Measurements from ENCODE around the gene MCUB.
"Not testable (repeated sequence)": the region's sequence is repeated elsewhere in the genome, so short reads cannot be mapped to it uniquely, and the experiment has no call there.

MCUB gene

DNA sequence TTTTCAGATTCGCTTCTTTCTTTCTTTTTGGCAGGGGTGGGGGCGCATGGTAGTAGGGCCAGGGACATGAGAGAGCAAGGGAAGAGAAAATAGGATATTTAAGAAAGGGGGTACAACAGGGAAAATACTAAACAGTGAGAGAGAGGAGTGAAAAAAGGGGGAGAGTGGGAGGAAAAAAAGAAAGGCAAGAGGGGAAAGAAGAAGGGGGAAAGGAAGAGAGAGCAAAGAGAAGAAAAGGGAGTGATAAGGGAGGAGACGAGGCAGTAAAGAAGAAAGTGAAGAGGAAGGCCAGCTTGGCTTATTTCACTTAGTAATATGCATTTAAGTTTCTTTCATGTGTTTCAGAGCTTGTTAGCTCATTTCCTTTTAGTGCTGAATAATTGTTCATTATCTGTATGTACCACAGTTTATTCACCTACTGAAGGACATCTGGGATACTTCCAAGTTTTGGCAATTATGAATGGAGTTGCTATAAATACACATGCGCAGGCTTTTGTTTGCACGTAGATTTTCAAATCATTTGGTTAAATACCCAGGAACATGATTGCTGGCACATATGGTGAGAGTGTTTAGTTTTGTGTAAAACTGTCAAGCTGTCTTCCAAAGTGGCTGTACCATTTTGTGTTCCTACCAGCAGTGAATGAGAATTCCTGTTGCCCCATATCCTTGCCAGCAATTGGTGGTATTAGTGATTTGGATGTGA, 105.9 kb downstream of the MCUB start:
- Histone ChIP-seq H3K4me1 (ENCODE audit: insufficient read depth, insufficient read length) (no peaks in the 10 kb centered on the region), H3K4me3 (ENCODE audit: insufficient read length, low read depth) (no peak overlapping the region), H3K9ac (ENCODE audit: insufficient read length, low read depth) (no peak overlapping the region), H3K36me3 (ENCODE audit: insufficient read depth, insufficient read length, low read length) (no peaks in the 10 kb centered on the region), H3K9me3 (ENCODE audit: insufficient read depth, low read length) (no peaks in the 10 kb centered on the region), H3K27me3 (ENCODE audit: insufficient read depth, insufficient read length) (no peaks in the 10 kb centered on the region)
- no peak for DNase-seq (ENCODE audit: low read depth, low spot score)
- TF ChIP-seq ZNF274 (IDR thresholded peaks at IDR 0.05; ENCODE audit: low read depth, low read length) (no peak), YY1 (IDR thresholded peaks at IDR 0.05; ENCODE audit: insufficient read depth, insufficient read length) (no peak), SUZ12 (IDR thresholded peaks at IDR 0.05; ENCODE audit: extremely low read depth, insufficient read depth, insufficient read length) (no peak)

DNA sequence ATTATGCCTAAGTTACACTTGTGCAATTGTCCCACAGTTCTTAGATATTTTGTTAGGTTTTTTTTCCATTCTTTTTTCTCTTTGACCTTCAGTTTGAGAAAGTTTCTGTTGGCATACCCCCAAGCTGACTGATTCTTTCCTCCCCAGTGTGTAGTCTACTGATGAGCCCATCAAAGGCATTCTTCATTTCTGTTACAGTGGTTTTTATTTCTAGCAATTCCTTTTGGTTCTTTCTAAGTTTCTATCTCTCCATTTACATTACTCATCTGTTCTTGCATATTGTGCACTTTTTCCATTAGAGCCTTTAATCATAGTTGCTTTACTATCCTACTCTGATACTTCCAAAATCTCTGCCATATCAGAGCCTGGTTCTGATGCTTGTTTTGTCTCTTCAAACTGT, 111.3 kb downstream of the MCUB start:
- Histone ChIP-seq H3K4me3 (ENCODE audit: insufficient read length, low read depth) (no peak overlapping the region), H3K4me1 (ENCODE audit: insufficient read depth, insufficient read length) (no peaks in the 10 kb centered on the region), H3K9ac (ENCODE audit: insufficient read length, low read depth) (no peak overlapping the region), H3K36me3 (ENCODE audit: insufficient read depth, insufficient read length, low read length) (no peaks in the 10 kb centered on the region), H3K27me3 (ENCODE audit: insufficient read depth, insufficient read length) (no peaks in the 10 kb centered on the region), H3K9me3 (ENCODE audit: insufficient read depth, low read length) (no peaks in the 10 kb centered on the region)
- no peak for TF ChIP-seq ZNF274 (IDR thresholded peaks at IDR 0.05; ENCODE audit: low read depth, low read length)
- no peak for TF ChIP-seq YY1 (IDR thresholded peaks at IDR 0.05; ENCODE audit: insufficient read depth, insufficient read length)
- no peak for TF ChIP-seq SUZ12 (IDR thresholded peaks at IDR 0.05; ENCODE audit: extremely low read depth, insufficient read depth, insufficient read length)
- DNase-seq (ENCODE audit: low read depth, low spot score) = no peak

DNA sequence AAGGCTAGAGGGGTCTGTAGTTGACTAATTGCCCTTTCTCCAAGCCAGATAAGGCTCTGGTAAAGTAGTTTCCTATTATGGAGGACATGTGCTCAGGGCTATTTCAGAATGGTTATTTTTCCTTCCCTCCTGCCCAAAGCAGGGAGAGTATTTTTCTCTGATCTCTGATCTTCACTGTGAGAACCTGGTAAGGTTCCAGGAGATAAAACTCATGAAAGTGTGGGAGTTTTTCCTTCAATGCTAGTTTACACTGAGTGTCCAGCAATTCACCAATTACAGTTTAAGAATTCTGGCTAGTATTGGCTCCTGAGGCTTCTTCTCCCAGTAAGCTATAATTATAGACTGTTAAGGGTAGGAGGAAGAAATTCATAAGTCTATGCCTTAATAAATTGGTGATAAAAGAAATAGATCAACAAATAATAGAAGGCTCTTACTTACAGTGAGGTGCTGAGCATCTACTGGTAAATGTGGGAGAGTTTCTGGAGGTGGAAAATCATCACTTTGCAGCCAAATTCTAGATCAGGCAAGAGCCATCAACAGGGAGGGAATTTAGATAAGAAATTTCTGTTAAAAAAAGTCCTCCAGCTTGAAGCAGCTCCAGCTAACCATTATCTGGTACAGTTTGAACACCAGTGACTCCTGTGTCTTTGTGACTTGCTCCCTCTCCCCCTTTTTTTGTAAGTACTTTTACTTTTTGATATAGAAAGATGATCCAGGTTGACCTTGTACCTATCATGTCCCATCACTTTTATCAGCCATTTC, 112.3 kb downstream of the MCUB start:
- no peak for TF ChIP-seq SUZ12 (IDR thresholded peaks at IDR 0.05; ENCODE audit: extremely low read depth, insufficient read depth, insufficient read length)
- no peak for TF ChIP-seq ZNF274 (IDR thresholded peaks at IDR 0.05; ENCODE audit: low read depth, low read length)
- TF ChIP-seq YY1 (IDR thresholded peaks at IDR 0.05; ENCODE audit: insufficient read depth, insufficient read length) = no peak
- Histone ChIP-seq H3K4me1 (ENCODE audit: insufficient read depth, insufficient read length) (no peaks in the 10 kb centered on the region), H3K9me3 (ENCODE audit: insufficient read depth, low read length) (peaks cover 7% of the 10 kb centered on the region; the same call in 1 of the 2 replicates), H3K36me3 (ENCODE audit: insufficient read depth, insufficient read length, low read length) (no peaks in the 10 kb centered on the region), H3K9ac (ENCODE audit: insufficient read length, low read depth) (no peak overlapping the region), H3K4me3 (ENCODE audit: insufficient read length, low read depth) (no peak overlapping the region), H3K27me3 (ENCODE audit: insufficient read depth, insufficient read length) (no peaks in the 10 kb centered on the region)
- DNase-seq (ENCODE audit: low read depth, low spot score) = no peak

- TF ChIP-seq ZNF274 (IDR thresholded peaks at IDR 0.05; ENCODE audit: low read depth, low read length) (no peak), SUZ12 (IDR thresholded peaks at IDR 0.05; ENCODE audit: extremely low read depth, insufficient read depth, insufficient read length) (no peak), YY1 (IDR thresholded peaks at IDR 0.05; ENCODE audit: insufficient read depth, insufficient read length) (no peak)
- Histone ChIP-seq H3K9me3 (ENCODE audit: insufficient read depth, low read length) (peaks cover 10% of the 10 kb centered on the region; the same call in 1 of the 2 replicates), H3K27me3 (ENCODE audit: insufficient read depth, insufficient read length) (no peaks in the 10 kb centered on the region), H3K36me3 (ENCODE audit: insufficient read depth, insufficient read length, low read length) (no peaks in the 10 kb centered on the region), H3K9ac (ENCODE audit: insufficient read length, low read depth) (no peak overlapping the region), H3K4me1 (ENCODE audit: insufficient read depth, insufficient read length) (no peaks in the 10 kb centered on the region), H3K4me3 (ENCODE audit: insufficient read length, low read depth) (no peak overlapping the region)
- DNase-seq (ENCODE audit: low read depth, low spot score) = no peak
Measured at GRCh38 chr4:109673303-109673702, 113.3 kb downstream of the MCUB start.

DNA sequence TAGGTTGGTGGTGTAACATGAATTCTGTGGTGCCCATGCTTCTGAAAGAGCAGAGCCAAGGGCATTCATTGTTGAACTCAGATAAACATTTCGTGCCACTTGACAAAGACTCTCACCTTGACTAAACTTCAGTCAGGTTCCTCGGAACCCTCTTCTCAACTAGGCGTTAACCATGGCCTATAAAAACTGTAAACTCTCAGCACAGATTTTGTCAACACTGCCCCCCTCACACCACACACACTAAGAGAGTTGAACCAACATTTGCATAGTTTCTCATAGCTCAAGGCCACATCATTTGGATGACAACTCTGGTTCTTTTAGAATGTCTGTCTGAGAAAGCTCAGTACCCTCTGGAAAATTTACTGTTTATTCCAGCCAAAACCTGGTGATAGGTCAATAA, 115.1 kb downstream of the MCUB start:
- H3K9ac ChIP-seq (ENCODE audit: insufficient read length, low read depth) = no peak overlapping the region
- H3K9me3 ChIP-seq (ENCODE audit: insufficient read depth, low read length) = peaks cover 16% of the 10 kb centered on the region; the same call in 1 of the 2 replicates
- no peaks in the 10 kb centered on the region for H3K4me1 ChIP-seq (ENCODE audit: insufficient read depth, insufficient read length)
- TF ChIP-seq SUZ12 (IDR thresholded peaks at IDR 0.05; ENCODE audit: extremely low read depth, insufficient read depth, insufficient read length) (no peak), YY1 (IDR thresholded peaks at IDR 0.05; ENCODE audit: insufficient read depth, insufficient read length) (no peak), ZNF274 (IDR thresholded peaks at IDR 0.05; ENCODE audit: low read depth, low read length) (no peak)
- no peaks in the 10 kb centered on the region for H3K27me3 ChIP-seq (ENCODE audit: insufficient read depth, insufficient read length)
- no peak for DNase-seq (ENCODE audit: low read depth, low spot score)
- H3K4me3 ChIP-seq (ENCODE audit: insufficient read length, low read depth) = no peak overlapping the region
- no peaks in the 10 kb centered on the region for H3K36me3 ChIP-seq (ENCODE audit: insufficient read depth, insufficient read length, low read length)

GRCh38 chr4:109675843-109676242, 115.8 kb downstream of the MCUB start:
- Histone ChIP-seq H3K4me3 (ENCODE audit: insufficient read length, low read depth) (no peak overlapping the region), H3K36me3 (ENCODE audit: insufficient read depth, insufficient read length, low read length) (no peaks in the 10 kb centered on the region), H3K4me1 (ENCODE audit: insufficient read depth, insufficient read length) (no peaks in the 10 kb centered on the region), H3K27me3 (ENCODE audit: insufficient read depth, insufficient read length) (no peaks in the 10 kb centered on the region), H3K9ac (ENCODE audit: insufficient read length, low read depth) (no peak overlapping the region), H3K9me3 (ENCODE audit: insufficient read depth, low read length) (peaks cover 16% of the 10 kb centered on the region; the same call in 1 of the 2 replicates)
- DNase-seq (ENCODE audit: low read depth, low spot score) = no peak
- TF ChIP-seq SUZ12 (IDR thresholded peaks at IDR 0.05; ENCODE audit: extremely low read depth, insufficient read depth, insufficient read length) (no peak), YY1 (IDR thresholded peaks at IDR 0.05; ENCODE audit: insufficient read depth, insufficient read length) (no peak), ZNF274 (IDR thresholded peaks at IDR 0.05; ENCODE audit: low read depth, low read length) (no peak)

DNA sequence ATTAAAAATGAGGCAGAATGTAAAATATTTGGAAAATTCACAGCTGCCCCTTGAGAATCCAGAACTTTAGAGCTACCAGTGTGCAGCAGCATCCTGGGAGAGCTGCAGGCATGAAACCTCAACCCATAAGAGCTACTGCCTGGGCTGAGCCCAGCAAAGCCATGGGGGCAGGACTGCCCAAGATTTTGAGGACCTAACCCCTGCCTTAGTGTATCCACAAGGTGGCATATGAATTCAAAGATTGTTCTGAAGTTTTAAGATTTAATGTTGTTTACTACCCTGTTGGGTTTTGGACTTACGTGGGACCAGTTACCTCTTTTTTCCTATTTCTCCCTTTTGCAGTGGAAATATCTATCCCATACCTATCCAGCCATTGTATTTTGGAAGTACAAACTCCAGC, 116.8 kb downstream of the MCUB start:
- H3K9me3 ChIP-seq (ENCODE audit: insufficient read depth, low read length) = peaks cover 16% of the 10 kb centered on the region; the same call in 1 of the 2 replicates
- DNase-seq (ENCODE audit: low read depth, low spot score) = no peak
- H3K27me3 ChIP-seq (ENCODE audit: insufficient read depth, insufficient read length) = no peaks in the 10 kb centered on the region
- no peaks in the 10 kb centered on the region for H3K4me1 ChIP-seq (ENCODE audit: insufficient read depth, insufficient read length)
- H3K36me3 ChIP-seq (ENCODE audit: insufficient read depth, insufficient read length, low read length) = no peaks in the 10 kb centered on the region
- H3K4me3 ChIP-seq (ENCODE audit: insufficient read length, low read depth) = no peak overlapping the region
- H3K9ac ChIP-seq (ENCODE audit: insufficient read length, low read depth) = no peak overlapping the region
- no peak for TF ChIP-seq ZNF274 (IDR thresholded peaks at IDR 0.05; ENCODE audit: low read depth, low read length)

- H3K27me3 ChIP-seq (ENCODE audit: insufficient read depth, insufficient read length); H3K4me3 ChIP-seq (ENCODE audit: insufficient read length, low read depth); DNase-seq (ENCODE audit: low read depth, low spot score); H3K36me3 ChIP-seq (ENCODE audit: insufficient read depth, insufficient read length, low read length); H3K4me1 ChIP-seq (ENCODE audit: insufficient read depth, insufficient read length); H3K9ac ChIP-seq (ENCODE audit: insufficient read length, low read depth): not testable (repeated sequence)
- peaks cover 16% of the 10 kb centered on the region; the same call in 1 of the 2 replicates for H3K9me3 ChIP-seq (ENCODE audit: insufficient read depth, low read length)
Measured at GRCh38 chr4:109678472-109678871, 118.4 kb downstream of the MCUB start.

DNA sequence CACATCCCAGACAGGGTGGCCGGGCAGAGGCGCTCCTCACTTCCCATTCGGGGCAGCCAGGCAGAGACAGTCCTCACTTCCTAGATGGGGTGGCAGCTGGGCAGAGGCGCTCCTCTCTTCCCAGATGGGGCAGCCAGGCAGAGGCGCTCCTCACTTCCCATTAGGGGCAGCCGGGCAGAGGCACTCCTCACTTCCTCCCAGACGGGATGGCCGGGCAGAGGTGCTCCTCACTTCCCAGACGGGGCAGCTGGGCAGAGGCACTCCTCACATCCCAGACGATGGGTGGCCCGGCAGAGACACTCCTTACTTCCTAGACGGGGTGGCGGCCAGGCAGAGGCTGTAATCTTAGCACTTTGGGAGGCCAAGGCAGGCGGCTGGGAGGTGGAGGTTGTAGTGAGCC, 118.9 kb downstream of the MCUB start:
- not testable (repeated sequence) for H3K9ac ChIP-seq (ENCODE audit: insufficient read length, low read depth); H3K36me3 ChIP-seq (ENCODE audit: insufficient read depth, insufficient read length, low read length); H3K27me3 ChIP-seq (ENCODE audit: insufficient read depth, insufficient read length); DNase-seq (ENCODE audit: low read depth, low spot score); H3K4me1 ChIP-seq (ENCODE audit: insufficient read depth, insufficient read length); H3K4me3 ChIP-seq (ENCODE audit: insufficient read length, low read depth)
- peaks cover 16% of the 10 kb centered on the region; the same call in 1 of the 2 replicates for H3K9me3 ChIP-seq (ENCODE audit: insufficient read depth, low read length)
